ENCODE measurements around the gene COL4A2.
"Not testable (repeated sequence)": the region's sequence is repeated elsewhere in the genome, so short reads cannot be mapped to it uniquely, and the experiment has no call there.

COL4A2 gene

DNA sequence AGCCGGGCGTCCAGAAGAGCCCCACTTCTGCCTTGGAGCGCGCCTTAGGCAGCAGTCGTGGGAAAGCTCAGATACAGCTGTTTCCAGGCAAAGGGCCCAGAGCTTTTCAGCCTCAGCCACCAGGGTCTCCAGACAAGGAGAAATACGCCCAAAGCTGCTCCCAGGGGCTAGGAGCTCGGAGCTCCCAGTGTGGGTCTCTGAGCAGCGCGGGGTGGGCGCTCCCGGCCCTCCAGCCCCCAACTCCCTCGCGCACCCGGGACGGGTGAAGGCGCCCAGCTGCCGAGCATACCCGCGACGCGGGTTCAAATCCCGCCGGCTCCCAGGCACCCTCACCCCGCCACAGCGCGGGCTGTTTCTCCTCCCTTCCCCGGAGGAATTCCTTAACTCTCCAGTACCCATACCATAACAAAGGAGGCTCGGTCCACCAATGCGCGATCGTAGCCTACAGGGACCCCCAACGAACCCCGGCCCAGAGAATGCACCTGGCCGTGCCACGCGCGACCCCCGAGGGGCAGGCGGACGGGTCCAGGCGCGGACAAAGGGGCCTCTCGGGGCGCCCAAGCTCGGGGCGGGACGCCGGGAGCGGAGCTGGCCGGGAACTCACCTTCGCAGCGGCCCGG is 634 bp upstream of the COL4A2 start:
- DNase-seq (ENCODE audit: low read depth in 1 of 2, low spot score in 1 of 2): no peak

DNA sequence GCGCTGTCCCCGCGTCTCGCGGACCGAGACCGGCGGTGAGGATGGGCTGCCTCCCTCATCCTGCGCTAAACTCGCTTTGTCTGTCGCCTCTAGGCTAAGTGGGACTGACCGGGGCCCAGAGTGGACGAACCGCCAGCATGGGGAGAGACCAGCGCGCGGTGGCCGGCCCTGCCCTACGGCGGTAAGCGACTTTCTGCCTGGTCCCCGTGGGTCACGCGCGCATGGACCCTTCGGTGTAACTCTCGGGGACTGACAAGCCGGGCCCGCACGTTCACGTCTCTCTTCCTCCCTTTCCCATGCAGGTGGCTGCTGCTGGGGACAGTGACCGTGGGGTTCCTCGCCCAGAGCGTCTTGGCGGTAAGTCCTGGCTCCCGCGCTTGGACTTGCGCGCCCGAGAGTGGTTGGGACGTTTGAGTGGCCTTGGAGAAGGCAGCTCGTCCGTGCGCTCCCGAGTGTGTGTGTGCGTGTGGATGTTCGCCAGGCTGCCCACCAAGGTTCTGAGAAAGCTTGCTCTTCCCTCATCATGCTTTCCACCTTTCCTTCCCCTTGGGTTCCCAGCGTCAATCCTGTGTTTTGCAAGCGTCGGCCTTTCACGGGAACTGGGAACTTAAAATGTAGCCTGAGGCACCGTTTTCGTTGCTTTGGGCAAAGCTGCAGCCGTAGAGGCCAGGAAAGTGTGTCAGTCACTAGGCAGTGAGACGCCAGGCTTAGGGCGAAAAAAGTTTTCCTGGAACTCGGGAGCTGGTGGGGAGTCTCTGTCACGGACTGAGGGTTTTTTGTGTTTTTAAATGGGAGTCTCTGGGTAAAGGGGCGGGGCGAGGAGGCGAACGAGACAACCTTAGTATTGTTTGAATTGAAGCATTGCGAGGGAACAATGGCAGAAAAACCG is 927 bp downstream of the COL4A2 start:
- no peak for DNase-seq (ENCODE audit: low read depth in 1 of 2, low spot score in 1 of 2)

DNA sequence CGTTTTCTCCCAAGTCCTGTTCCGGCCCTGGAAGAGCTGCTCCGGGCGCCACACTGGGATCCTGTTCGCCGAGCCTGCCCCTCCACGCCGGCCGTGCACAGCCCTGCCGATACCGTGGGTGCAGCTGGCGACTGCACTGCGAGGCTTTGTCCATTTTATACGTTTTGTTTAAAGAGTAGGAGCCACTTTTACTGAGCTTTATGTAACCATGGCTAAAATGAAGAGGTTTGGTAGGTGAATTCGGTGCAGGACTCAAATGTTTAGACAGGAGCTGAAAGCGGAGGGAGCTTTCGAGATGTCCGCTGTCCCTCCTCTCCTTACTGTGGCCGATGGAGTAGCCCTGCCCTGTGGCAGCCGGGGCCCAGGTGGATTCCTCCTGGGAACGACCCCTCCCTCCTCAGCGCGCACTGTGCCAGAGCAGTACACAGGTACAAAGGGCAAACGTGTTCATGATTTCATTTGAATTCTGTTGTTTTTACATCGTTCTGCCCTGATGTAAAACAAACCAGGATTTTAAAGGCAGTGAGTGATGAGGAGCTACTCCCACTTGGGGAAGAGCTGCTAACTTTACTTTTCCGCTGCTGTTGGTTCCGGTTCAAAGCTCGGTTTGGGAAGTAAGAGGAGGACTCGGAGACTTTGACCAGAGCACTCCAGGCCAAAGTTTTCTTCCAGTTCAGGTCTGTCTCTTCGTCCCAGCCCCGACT is 1.7 kb downstream of the COL4A2 start:
- no peak for DNase-seq (ENCODE audit: low read depth in 1 of 2, low spot score in 1 of 2)

DNA sequence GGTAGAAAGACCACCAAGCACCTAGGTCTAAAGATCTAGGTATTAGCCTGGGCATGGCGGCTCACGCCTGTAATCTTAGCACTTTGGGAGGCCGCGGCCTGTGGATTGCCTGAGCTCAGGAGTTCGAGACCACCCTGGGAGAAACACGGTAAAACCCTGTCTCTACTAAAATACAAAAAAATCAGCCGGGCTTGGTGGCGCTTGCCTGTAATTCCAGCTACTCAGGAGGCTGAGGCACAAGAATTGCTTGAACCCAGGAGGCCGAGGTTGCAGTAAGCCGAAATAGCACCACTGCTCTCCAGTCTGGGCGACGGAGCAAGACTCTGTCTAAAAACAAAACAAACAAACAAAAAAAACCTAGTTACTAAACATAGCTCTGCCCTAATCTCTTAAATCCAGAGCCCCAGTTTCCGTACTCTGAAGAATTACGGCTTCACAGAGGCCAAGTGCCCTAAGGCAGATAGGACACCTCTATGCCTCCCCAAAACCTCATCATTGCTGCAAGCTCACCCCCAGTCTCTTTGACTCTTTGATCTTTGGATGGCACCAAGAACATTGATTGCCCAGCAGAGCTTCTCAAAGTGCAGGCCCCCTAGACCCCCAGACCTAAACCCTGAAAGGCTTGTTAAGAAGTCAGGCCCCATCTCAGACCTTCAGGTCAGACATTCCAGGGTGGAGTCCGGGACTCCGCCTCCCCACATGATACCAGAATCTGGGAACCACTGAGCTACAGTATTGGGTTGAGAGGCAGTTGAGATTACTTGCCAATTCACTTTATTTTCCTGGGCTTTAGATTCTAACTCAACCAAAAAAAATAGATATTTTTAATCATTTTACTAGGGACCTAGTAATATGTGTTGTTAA is 2.8 kb downstream of the COL4A2 start:
- DNase-seq (ENCODE audit: low read depth in 1 of 2, low spot score in 1 of 2): no peak

DNA sequence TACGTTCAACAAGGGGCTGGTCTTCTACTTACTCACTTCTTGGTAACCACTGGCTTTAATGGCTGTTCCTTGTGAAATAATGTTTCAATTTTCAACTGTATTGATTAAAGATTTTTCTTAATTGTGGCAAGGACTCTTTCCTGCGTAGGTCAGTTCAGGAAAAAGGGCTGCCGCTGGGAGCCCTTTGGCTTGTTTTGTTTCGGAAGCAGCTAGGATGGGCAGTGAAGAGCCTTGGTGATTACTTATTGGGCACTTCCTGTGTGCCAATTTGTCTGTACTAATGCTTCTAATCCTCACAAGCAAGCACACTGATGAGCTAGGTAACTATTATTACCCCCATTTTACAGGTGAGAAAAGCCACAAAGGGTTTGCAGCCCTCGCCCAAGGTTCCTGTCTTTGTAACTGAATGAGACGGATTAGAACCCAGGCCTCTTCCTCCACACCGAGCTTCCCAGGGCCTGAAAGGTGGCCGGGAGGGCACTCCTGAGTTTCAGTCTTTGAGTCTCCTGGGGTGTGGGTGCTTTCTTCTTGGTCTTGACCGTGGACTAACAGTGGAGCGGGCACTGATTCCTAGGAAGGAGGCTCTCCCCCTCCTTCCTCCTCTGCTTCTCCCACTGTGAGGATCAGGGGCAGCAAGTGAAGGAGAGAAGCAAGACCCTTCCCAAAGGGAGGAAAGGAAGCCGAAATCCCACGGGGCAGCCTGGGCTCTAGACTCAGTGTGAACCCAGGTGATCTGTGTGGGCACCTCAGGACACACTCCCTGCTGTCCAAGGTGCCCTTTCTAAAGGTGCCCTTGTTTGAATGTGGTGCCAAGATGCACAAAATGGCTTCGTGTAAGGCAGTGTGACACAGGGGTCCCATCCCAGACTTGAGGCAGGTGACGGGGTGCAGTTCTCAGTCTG is 3.7 kb downstream of the COL4A2 start:
- DNase-seq (ENCODE audit: low read depth in 1 of 2, low spot score in 1 of 2): no peak

DNA sequence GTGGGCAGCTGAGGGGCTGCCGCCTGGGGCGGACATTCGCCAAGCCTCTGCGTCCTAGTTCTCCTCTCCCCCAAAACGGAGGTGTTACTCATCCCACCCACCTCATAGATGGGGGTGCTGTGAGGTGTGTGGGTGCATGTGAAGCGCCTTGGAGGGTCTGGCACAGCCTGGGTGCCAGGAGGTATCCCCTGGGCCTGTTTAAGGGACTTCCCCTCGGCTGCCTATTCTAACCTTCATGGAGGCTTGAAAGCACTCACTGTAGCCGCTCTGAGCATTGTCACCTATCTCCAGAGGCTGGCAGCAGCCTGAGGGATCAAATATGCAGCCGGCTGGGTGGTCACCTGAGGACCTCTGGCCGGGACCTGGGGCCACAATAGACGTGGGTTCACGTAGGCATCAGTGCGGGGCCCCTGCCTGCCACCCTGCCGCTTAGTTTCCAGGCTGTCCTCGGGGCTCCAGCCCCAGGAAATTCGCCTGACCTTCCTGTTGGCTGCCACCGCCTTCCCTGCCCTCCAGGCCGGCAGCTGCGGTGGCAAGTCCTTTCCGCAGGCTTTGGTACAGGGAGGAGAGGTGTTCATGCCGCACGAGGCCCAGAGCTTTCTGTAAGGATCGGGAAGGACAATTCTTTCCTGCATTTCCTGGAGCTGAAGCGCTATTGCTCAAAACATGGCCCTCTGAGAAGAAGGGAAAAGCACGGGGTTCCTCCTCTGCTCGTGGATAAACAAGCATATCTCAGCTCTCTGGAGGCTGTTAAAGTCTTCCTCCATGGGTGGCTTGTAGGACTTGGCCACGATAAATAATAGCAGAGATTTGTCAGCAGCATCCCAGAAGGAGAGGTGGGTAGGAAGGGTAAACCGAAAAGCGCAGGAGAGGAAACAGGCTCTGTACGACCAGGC is 4.6 kb downstream of the COL4A2 start:
- DNase-seq (ENCODE audit: low read depth in 1 of 2, low spot score in 1 of 2): no peak

DNA sequence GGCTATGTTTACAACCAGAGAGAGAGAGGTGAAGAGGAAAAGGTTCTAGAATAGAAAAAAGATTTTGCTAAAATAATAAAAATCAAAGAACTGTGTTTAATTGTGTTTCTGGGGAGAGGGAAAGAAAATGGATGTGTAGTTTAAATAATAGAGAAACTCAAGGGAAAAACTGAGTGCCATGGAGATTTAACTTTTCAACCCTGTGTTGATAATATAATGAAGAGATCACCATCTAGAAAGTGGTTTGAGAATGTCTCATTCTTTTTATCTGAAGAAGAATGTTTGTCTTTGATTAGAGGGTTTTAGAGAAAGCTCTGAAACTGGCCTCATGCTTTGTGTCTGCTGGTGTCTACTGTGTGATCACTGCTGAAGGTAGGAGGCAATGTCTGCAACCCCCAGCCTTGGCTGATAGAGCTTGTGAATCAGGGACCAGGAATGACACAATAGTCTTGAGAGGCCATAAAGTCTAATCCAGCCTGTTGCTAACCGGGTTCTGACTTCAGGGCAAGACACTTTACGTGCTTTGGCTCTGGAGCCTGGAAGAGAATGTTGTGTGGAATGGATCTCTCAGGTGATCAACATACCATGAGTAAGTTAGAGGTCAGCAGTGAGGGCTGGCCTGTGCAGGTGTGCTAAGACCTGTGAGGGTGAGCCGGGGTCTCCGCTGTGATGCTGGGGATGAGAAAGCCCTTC is 5.4 kb downstream of the COL4A2 start:
- no peak for DNase-seq (ENCODE audit: low read depth in 1 of 2, low spot score in 1 of 2)

DNA sequence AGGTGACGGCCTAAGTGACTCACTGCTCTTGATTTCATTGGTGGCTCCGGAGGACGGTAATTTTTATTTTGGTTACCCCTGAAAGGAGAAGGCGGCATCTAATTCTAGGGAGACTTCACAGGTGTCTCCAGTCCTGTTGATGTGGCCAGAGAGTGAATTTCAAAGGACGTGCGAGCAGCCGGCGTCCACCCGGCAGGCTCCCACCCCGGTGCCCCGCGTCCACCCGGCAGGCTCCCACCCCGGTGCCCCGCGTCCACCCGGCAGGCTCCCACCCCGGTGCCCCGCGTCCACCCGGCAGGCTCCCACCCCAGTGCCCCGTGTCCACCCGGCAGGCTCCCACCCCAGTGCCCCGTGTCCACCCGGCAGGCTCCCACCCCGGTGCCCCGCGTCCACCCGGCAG is 6.2 kb downstream of the COL4A2 start:
- not testable (repeated sequence) for DNase-seq (ENCODE audit: low read depth in 1 of 2, low spot score in 1 of 2)

DNA sequence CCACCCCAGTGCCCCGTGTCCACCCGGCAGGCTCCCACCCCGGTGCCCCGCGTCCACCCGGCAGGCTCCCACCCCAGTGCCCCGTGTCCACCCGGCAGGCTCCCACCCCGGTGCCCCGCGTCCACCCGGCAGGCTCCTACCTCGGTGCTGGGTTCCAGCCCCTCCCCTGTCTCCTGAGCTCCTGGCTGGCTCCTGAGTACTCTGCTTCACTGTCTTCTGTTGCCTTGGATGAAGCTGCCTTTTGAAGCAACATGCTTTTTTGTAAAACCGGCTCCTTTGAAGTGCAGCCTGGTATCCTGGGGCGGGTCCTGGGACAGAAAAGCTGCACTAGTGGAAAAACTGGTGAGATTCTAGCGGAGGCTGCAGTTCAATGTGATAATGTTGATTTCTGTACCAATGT is 6.6 kb downstream of the COL4A2 start:
- not testable (repeated sequence) for DNase-seq (ENCODE audit: low read depth in 1 of 2, low spot score in 1 of 2)

DNA sequence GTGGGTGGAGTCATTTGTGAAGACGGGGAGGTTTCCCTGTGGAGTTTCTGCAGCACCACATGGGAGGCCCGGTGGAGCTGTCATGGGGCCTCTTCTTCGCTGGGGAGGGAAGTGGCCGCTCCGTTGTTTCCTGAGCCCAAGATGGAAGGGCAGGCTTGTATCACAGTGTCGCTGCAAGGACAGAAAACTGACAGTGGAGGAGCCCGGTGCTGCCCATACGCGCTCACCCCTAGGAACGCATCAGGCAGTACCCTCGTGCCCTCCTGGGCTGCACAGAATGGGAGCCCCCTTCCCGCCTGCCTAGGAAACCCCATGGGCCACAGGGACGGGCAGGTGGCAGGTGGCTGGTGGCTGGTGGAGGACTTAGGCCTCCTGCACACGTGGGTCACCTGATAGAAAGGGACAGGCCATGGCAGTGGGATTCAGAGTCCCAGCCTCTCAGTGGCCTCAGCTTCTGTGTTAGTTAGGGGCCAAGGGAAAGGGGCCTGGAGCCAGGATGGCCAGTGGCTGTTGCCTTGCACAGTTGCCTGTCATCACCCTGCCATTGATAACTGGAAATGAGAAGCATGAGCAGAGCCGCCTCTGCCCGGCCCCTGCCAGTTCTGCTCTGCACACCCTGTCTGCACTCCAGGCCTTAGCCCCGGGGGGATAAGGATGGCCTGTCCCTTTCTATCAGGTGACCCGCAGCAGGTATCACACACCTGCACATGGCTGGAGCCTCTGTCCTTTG is 7.6 kb downstream of the COL4A2 start:
- DNase-seq (ENCODE audit: low read depth in 1 of 2, low spot score in 1 of 2): no peak

DNA sequence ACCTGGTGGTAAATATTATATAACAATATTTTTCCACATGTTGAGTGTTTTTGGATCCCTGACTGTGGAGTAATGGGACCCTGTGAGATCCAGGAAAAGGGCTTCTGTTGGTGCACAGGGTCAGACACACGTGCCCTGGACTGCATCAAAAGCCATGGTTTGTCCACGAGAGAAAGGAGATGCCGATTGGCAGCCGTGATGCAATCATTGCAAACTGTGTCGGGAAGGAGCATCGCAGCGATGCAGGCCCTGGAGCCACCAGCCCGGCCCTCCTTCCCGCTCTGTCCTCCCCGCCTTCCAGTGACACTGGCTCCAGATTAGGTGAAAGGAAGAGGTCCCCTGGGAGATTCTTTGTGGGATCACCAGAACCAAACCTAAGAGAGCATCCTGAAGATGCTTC is 9.1 kb downstream of the COL4A2 start:
- DNase-seq (ENCODE audit: low read depth in 1 of 2, low spot score in 1 of 2): no peak

DNA sequence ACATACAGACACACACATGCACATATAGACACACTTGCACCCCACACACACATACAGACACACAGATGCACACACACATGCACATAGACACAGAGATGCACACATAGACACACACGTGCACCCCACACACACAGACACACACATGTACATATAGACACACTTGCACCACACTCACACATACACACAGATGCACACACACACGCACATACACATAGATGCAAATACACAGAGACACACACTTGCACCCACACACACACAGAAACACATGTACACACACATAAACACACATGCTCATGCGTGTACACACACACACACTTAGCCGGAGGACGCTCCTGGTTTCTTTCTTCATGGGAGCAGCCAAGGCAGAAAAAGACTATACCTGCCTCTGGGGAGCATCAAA is 10.0 kb downstream of the COL4A2 start:
- no peak for DNase-seq (ENCODE audit: low read depth in 1 of 2, low spot score in 1 of 2)

DNA sequence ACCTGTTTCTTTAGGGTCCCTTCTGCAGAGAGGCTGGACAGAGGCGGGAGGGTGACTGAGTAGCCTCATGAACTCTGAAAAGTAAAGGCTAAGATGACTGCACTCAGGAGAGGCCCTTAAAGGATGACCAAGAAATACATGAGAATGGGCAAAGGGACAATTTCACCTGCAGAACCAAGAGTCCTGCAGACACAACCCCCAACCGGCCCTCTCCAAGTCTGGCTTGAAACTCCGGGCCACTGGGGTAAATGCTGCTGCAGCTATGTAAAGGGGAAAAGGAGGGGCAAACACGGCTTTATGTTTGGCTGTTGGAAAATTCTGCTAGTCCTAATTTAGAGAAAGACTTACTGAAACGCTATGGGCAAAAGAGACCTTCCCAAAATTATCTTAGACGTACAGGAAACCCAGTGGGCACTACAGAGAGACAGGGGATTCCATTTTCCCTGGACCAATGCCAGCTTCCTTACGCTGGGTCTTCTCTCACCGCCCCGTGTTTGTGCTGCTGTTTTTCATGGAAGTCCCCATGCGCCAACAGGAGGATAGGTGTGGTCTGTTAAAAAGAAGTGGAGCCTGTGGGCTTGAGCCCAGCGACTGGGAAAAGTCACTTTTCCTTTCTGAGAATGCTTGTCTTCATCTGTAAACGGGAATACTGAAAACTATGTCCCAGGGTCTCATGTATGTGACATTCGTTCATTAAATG is 10.6 kb downstream of the COL4A2 start:
- DNase-seq (ENCODE audit: low read depth in 1 of 2, low spot score in 1 of 2): no peak

DNA sequence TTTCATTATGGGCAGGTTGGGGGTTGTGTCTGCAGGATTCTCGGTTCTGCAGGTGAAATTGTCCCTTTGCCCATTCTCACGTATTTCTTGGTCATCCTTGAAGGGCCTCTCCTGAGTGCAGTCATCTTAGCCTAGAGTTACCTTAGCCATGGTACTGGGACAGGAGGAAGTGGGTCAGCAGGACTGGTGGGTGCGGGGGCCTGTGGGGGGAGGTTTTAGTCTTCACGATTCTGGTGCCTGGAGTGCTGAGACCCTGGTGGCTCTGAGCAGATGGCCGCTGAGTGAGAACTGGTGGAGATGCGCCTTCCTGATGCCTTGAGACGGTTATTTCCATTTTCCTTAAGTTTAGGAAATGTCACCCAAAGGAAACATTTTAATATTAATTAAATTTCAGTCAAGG is 11.8 kb downstream of the COL4A2 start:
- DNase-seq (ENCODE audit: low read depth in 1 of 2, low spot score in 1 of 2): no peak

DNA sequence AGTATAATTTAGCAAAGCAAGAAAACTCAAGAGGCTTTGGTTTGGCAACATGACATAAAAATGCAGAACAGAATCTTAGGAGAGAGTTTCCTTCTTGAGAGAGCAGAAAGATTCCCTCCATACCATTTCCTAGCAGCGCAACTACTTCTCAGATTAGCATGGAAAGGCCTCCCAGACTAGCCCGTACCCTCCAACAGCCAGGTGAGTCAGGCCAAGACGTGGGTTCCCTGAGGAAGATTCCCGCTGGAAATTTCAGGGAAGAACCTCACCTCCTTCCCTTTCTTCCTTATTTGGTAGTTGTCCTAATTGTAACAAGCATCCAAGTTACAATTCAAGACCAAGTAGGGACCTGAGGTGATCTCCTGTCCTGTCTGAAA is 12.3 kb downstream of the COL4A2 start:
- DNase-seq (ENCODE audit: low read depth in 1 of 2, low spot score in 1 of 2): no peak

DNA sequence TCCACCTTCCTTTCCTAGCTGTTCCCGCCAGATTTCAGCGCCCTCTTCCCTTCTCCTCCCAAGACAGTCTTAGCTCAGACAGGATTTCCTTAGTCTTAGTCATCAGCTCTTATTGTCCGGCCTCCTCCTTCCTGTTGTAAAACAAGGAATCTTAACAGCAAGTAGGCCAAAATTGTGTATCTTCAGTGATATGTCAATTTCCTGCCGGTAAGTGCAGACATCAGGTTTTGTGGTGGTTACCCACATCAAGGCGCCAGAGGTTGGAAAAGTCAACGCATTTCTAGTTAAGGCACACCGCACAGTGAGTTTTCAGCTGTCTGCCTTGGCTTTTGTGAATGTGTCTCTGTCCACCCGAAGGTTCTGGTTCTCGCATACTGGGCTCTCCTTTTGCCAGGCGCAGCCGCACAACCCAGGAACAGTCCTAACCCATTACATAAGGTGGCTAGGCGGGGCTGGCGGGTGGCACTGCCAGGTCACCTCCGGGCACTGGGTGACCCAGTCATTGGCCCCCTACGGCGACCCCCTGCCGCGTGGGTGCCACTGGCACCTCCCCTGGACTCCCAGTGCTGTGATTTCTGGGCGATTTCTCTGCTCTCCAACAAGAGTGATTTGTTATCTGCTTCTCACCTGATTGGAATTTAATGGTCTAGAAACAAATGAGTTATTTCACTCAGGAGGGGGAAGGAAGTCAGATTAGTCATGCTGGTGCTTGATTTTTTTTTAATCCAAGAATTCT is 12.9 kb downstream of the COL4A2 start:
- no peak for DNase-seq (ENCODE audit: low read depth in 1 of 2, low spot score in 1 of 2)

DNA sequence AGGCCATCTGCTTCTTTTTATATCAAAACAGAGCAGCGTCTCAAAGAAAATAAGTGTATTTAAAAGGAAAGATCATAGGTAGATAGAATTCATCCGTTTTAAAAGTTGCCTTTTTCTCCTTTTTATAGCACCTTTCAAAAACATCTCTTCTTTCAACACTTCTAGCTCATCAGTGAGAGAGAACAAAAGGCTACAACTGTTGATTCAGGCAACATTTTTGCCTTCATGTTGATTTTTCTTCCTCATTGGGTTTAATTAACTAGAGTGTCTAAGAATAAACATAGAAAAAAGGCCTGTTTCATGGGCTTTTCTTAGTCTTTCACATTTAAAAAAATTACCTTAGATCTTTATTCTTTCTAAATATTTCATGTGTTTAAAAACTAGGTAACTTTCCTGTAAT is 13.6 kb downstream of the COL4A2 start:
- DNase-seq (ENCODE audit: low read depth in 1 of 2, low spot score in 1 of 2): no peak
